Urothelium cell line (cell line): ENCODE measurements around the gene EIF2B1.

Source experiments
- DNase-seq: peaks from one replicate; pipeline ENCODE4 v3.0.0; 2011; ENCODE audit warnings: low spot score, mixed read lengths
- FAIRE-seq: peaks from 2 replicates; lab custom pipeline; 2011; peaks lifted over from hg19 to GRCh38; lab: Jason Lieb, UNC

The EIF2B1 gene

GRCh38 chr12:123572391-123572790 is 61.1 kb downstream of the EIF2B1 start:
- FAIRE-seq (no peak), DNase-seq (no peak)

GRCh38 chr12:123571343-123571813 is 62.1 kb downstream of the EIF2B1 start:
- no peak for FAIRE-seq
- DNase-seq: peak; percentile 64
